Vagina (tissue), 2 donors: ENCODE results near the gene PXDN. TPM values are rescaled to one million over a fixed set of nuclear protein-coding genes. Genes with fewer than 3 reads are reported as not detected.
A peak's percentile ranks its signal among the peaks of the same experiment; 100 is the strongest.

Experiments used
- DNase-seq, 2 donors: peaks; one replicate each; pipeline ENCODE4 v3.0.0-alpha.2; 2017; ENCODE audit errors: extremely low spot score in 2 of 2
- H3K27ac ChIP-seq: fragments of 200-600 bp; sonication (generic); one replicate; pipeline ENCODE4 v1.5.1; 2019
- H3K27me3 ChIP-seq: fragments of 200-600 bp; sonication (generic); one replicate; pipeline ENCODE4 v1.5.1; 2019
- H3K36me3 ChIP-seq, 2 donors: fragments of 200-600 bp; sonication (generic); one replicate each; pipeline ENCODE4 v1.5.1; 2017 to 2019
- H3K4me1 ChIP-seq: fragments of 200-600 bp; sonication (generic); one replicate; pipeline ENCODE4 v1.5.1; 2019
- H3K4me3 ChIP-seq, 2 donors: fragments of 200-600 bp; sonication (generic); 1 replicate in 1 of 2; 2 replicates in 1 of 2; pipeline ENCODE4 v1.5.1; 2016 to 2019
- H3K9me3 ChIP-seq: fragments of 200-600 bp; sonication (generic); one replicate; pipeline ENCODE4 v1.5.1; 2019
- POLR2A ChIP-seq, 2 donors: fragments of 450-650 bp; IDR thresholded peaks; one replicate each; pipeline ENCODE4 v1.6.1; 2017; ENCODE audit warnings: antibody characterized with exemption in 2 of 2, mild to moderate bottlenecking in 2 of 2, moderate library complexity in 2 of 2
- POLR2AphosphoS5 ChIP-seq, 2 donors: sonication (generic); formaldehyde crosslinking; IDR thresholded peaks; one replicate each; pipeline ENCODE4 v1.9.0; 2017; ENCODE audit warnings: antibody characterized with exemption in 2 of 2, mild to moderate bottlenecking in 2 of 2, low read depth in 1 of 2; ENCODE audit not compliant: insufficient read depth in 1 of 2
- intact Hi-C: fragments of 100-400 bp; cut with DNase I; formaldehyde crosslinking; loops from one replicate; pipeline ENCODE4 v1.15.1; 2023
- total RNA-seq: library from RNA; depleted of rRNA; stranded (reverse); fragments of >200 nt; gene quantifications from one replicate; pipeline ENCODE4 v1.2.3, GENCODE V29; 2016
- TF ChIP-seq, protein P1 (sequence below), 3 experiments: fragments of 450-650 bp in 2 of 3; fragments of 200-600 bp in 1 of 3; sonication (generic) in 1 of 3; IDR thresholded peaks; one replicate each; pipeline ENCODE4 v1.5.1; 2017 to 2019; ENCODE audit warnings: antibody characterized with exemption in 3 of 3, mild to moderate bottlenecking in 2 of 3, moderate library complexity in 2 of 3

The PXDN gene
- total RNA-seq, 1 donor from 2014 or later: 33.6 TPM

DNA sequence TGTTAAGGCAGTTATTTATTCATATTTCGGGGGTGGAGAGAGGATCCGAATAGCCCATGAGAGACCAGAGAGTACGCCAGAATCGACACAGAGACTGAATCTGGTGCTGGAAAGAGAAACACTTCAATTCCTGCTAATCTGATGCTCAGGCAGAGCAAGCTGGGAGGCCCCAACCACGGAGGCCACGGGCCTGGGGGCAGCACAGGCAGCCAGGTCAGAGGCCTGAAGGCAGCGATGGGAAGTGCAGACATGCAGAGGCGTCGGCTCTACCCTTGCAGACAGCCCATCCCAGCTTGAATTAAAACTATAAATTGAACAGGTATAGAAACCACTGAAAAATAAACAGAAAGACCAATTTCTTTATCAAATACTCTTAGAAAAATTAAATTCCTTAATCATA lies 50.6 kb downstream of the PXDN start:
- H3K9me3 ChIP-seq: no peaks in the 10 kb centered on the region
- H3K4me3 ChIP-seq: no peak overlapping the region
- H3K27ac ChIP-seq: no peak overlapping the region
- intact Hi-C loops: no loop called here
- no peaks in the 10 kb centered on the region for H3K27me3 ChIP-seq
- DNase-seq: no peak
- TF ChIP-seq, protein P1, sequence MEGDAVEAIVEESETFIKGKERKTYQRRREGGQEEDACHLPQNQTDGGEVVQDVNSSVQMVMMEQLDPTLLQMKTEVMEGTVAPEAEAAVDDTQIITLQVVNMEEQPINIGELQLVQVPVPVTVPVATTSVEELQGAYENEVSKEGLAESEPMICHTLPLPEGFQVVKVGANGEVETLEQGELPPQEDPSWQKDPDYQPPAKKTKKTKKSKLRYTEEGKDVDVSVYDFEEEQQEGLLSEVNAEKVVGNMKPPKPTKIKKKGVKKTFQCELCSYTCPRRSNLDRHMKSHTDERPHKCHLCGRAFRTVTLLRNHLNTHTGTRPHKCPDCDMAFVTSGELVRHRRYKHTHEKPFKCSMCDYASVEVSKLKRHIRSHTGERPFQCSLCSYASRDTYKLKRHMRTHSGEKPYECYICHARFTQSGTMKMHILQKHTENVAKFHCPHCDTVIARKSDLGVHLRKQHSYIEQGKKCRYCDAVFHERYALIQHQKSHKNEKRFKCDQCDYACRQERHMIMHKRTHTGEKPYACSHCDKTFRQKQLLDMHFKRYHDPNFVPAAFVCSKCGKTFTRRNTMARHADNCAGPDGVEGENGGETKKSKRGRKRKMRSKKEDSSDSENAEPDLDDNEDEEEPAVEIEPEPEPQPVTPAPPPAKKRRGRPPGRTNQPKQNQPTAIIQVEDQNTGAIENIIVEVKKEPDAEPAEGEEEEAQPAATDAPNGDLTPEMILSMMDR (IDR thresholded peaks at IDR 0.05): no peak
- TF ChIP-seq POLR2A (IDR thresholded peaks at IDR 0.05): no peak
- TF ChIP-seq POLR2AphosphoS5 (IDR thresholded peaks at IDR 0.05; ENCODE audit: insufficient read depth in 1 of 2, low read depth in 1 of 2): no peak
- H3K36me3 ChIP-seq: peaks cover 0 to 3% of the 10 kb centered on the region in 2 donors
- no peaks in the 10 kb centered on the region for H3K4me1 ChIP-seq

- H3K4me3 ChIP-seq: no peak overlapping the region
- intact Hi-C loops: no loop called here
- no peak for DNase-seq
Observed at GRCh38 chr2:1692342-1692741, 52.0 kb downstream of the PXDN start.

GRCh38 chr2:1691366-1691765 lies 52.9 kb downstream of the PXDN start:
- peak in 1 of 2 donors; percentile 40 for DNase-seq
- no peaks in the 10 kb centered on the region for H3K27me3 ChIP-seq
- intact Hi-C loops: no loop called here
- H3K36me3 ChIP-seq: peaks cover 0 to 3% of the 10 kb centered on the region in 2 donors
- no peaks in the 10 kb centered on the region for H3K9me3 ChIP-seq
- H3K27ac ChIP-seq: no peak overlapping the region
- no peak for TF ChIP-seq POLR2AphosphoS5 (IDR thresholded peaks at IDR 0.05; ENCODE audit: insufficient read depth in 1 of 2, low read depth in 1 of 2)
- TF ChIP-seq, protein P1 (IDR thresholded peaks at IDR 0.05): no peak
- no peak for TF ChIP-seq POLR2A (IDR thresholded peaks at IDR 0.05)
- no peak overlapping the region for H3K4me3 ChIP-seq
- no peaks in the 10 kb centered on the region for H3K4me1 ChIP-seq

More at GRCh38 chr2:1692342-1692741, 52.0 kb downstream of the PXDN start:
- Histone ChIP-seq H3K9me3 (no peaks in the 10 kb centered on the region), H3K27me3 (no peaks in the 10 kb centered on the region), H3K36me3 (peaks cover 0 to 3% of the 10 kb centered on the region in 2 donors), H3K4me1 (no peaks in the 10 kb centered on the region), H3K27ac (no peak overlapping the region)
- TF ChIP-seq POLR2A (IDR thresholded peaks at IDR 0.05) (no peak), POLR2AphosphoS5 (IDR thresholded peaks at IDR 0.05; ENCODE audit: insufficient read depth in 1 of 2, low read depth in 1 of 2) (no peak)
- TF ChIP-seq, protein P1 (IDR thresholded peaks at IDR 0.05): no peak

- H3K27me3 ChIP-seq: no peaks in the 10 kb centered on the region
- no peaks in the 10 kb centered on the region for H3K9me3 ChIP-seq
- no peak overlapping the region for H3K27ac ChIP-seq
- no peak overlapping the region for H3K4me3 ChIP-seq
- H3K36me3 ChIP-seq: peaks cover 0 to 3% of the 10 kb centered on the region in 2 donors
- intact Hi-C loops: no loop called here
- TF ChIP-seq, protein P1 (IDR thresholded peaks at IDR 0.05): no peak
- TF ChIP-seq POLR2AphosphoS5 (IDR thresholded peaks at IDR 0.05; ENCODE audit: insufficient read depth in 1 of 2, low read depth in 1 of 2) (no peak), POLR2A (IDR thresholded peaks at IDR 0.05) (no peak)
- H3K4me1 ChIP-seq: no peaks in the 10 kb centered on the region
- DNase-seq: peak in 1 of 2 donors; percentile 47
Observed at GRCh38 chr2:1690056-1690775, 54.1 kb downstream of the PXDN start.

- Histone ChIP-seq H3K4me3 (no peak overlapping the region), H3K27ac (no peak overlapping the region), H3K36me3 (peaks cover 0 to 3% of the 10 kb centered on the region in 2 donors), H3K27me3 (no peaks in the 10 kb centered on the region), H3K4me1 (no peaks in the 10 kb centered on the region), H3K9me3 (no peaks in the 10 kb centered on the region)
- TF ChIP-seq, protein P1 (IDR thresholded peaks at IDR 0.05): no peak
- TF ChIP-seq POLR2A (IDR thresholded peaks at IDR 0.05) (no peak), POLR2AphosphoS5 (IDR thresholded peaks at IDR 0.05; ENCODE audit: insufficient read depth in 1 of 2, low read depth in 1 of 2) (no peak)
- peak in 1 of 2 donors; percentile 69 for DNase-seq
- intact Hi-C loops: no loop called here
Observed at GRCh38 chr2:1688859-1689258, 55.5 kb downstream of the PXDN start.
